ENCODE measurements around the gene UBE2I.

The UBE2I gene

DNA sequence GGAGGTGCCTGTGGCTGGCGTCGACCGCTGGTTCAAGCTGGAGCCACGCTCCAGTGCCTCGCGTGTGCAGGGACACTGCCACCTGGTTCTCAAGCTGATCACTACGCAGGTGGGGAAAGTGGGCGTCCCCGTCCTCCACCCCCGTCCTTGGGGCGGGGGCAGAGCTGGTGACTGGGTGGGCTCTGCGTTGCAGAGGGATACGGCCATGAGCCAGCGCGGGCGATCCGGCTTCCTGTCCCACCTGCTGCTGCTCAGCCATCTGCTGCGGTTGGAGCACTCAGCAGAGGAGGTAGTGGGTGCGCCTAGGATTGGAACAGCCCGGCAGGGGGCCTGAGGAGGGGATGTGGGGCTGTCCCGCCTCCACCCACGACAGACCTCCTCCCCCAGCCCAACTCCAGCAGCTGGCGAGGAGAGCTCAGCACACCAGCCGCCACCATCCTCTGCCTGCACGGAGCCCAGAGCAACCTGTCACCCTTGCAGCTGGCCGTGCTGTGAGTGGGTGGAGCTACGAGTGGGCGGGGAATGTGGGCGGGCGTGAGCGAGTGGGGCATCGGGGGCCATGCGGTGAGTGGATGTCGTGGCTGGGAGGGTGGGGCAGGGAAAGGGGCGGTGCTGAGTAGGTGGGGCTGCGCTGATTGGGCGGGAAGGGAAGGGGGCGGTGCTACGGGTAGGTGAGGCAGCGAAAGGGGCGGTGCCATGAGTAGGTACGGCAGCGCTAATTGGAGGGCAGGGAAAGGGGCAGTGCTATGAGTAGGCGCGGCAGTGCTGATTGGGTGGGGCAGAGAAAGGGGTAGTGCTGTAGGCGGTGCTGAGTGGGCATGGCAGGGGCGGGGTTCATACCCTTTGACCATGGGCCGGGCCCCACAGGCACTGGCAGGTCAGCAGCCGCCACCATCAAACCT lies 33.3 kb downstream of the UBE2I start:
- no peak overlapping the region for H3K27ac ChIP-seq (ENCODE audit: extremely low read depth, low read depth, low read length)
- peaks cover 0 to 5% of the 10 kb centered on the region in 2 experiments; a peak in 1 of 3 replicates for H3K36me3 ChIP-seq (ENCODE audit: control insufficient read depth in 2 of 2, insufficient read depth in 1 of 2, low read length in 2 of 2)
- peaks cover 4% of the 10 kb centered on the region; the same call in 1 of the 2 replicates for H3K4me1 ChIP-seq (ENCODE audit: control insufficient read depth, insufficient read depth, low read length)
- no peaks in the 10 kb centered on the region for H3K9me3 ChIP-seq (ENCODE audit: control insufficient read depth, insufficient read depth, low read depth, low read length)
- peak overlapping the region; percentile 24 for H3K4me3 ChIP-seq (ENCODE audit: low read depth, low read length)
- ChIA-PET CTCF (interaction anchor here (0.6 to 1.1 kb wide), 3 partner anchors 11 to 240 kb away, joined by 3 to 4 read pairs (median 3); no protein-coding TSS in a partner anchor), POLR2A (interaction anchor here (0.5 to 1.8 kb wide), 13 partner anchors 9 to 442 kb away, joined by 3 to 10 read pairs (median 4); partner anchors contain the start of genes BAIAP3, CRAMP1, GNPTG and IFT140)
- TF ChIP-seq ZNF324 (tag by site-specific recombination; IDR thresholded peaks at IDR 0.05) (no peak), SCRT1 (tag by site-specific recombination; IDR thresholded peaks at IDR 0.05; ENCODE audit: borderline replicate concordance) (peak; percentile 99), KLF9 (tag by site-specific recombination; IDR thresholded peaks at IDR 0.05; ENCODE audit: low read depth) (peak; percentile 98), ZNF626 (tag by site-specific recombination; IDR thresholded peaks at IDR 0.05) (no peak), GFI1B (tag by site-specific recombination; IDR thresholded peaks at IDR 0.05) (no peak), OVOL3 (tag by site-specific recombination; IDR thresholded peaks at IDR 0.05) (no peak), ZNF211 (tag by site-specific recombination; IDR thresholded peaks at IDR 0.05; ENCODE audit: low read depth) (no peak), ZNF2 (tag by site-specific recombination; IDR thresholded peaks at IDR 0.05) (peak; percentile 39; the same call in 1 of the 2 replicates), SP2 (tag by site-specific recombination; IDR thresholded peaks at IDR 0.05) (peak; percentile 100), ZNF837 (tag by site-specific recombination; IDR thresholded peaks at IDR 0.05) (no peak), ZNF37A (tag by site-specific recombination; IDR thresholded peaks at IDR 0.05) (no peak), KLF8 (tag by site-specific recombination; IDR thresholded peaks at IDR 0.05) (peak; percentile 99), ZFP69B (tag by site-specific recombination; IDR thresholded peaks at IDR 0.05) (peak; percentile 98), GLI2 (tag by site-specific recombination; IDR thresholded peaks at IDR 0.05; ENCODE audit: borderline replicate concordance, low read depth) (no peak), ZNF341 (tag by site-specific recombination; IDR thresholded peaks at IDR 0.05; ENCODE audit: low read depth) (peak; percentile 93), ZNF658 (tag by site-specific recombination; IDR thresholded peaks at IDR 0.05) (no peak), SP3 (tag by site-specific recombination; IDR thresholded peaks at IDR 0.05) (peak; percentile 100), ZNF560 (tag by site-specific recombination; IDR thresholded peaks at IDR 0.05; ENCODE audit: borderline replicate concordance) (no peak), MZF1 (tag by site-specific recombination; IDR thresholded peaks at IDR 0.05; ENCODE audit: borderline replicate concordance) (no peak), ZBTB21 (tag by site-specific recombination; IDR thresholded peaks at IDR 0.05) (no peak), YY2 (tag by site-specific recombination; IDR thresholded peaks at IDR 0.05) (no peak), ZBTB17 (tag by site-specific recombination; IDR thresholded peaks at IDR 0.05) (peak; percentile 99), SP7 (tag by site-specific recombination; IDR thresholded peaks at IDR 0.05) (peak; percentile 47), ZNF530 (tag by site-specific recombination; IDR thresholded peaks at IDR 0.05; ENCODE audit: low read depth) (no peak), EGR2 (tag by site-specific recombination; IDR thresholded peaks at IDR 0.05; ENCODE audit: low read depth) (peak; percentile 99), ZIC2 (tag by site-specific recombination; IDR thresholded peaks at IDR 0.05) (peak; percentile 76), ZNF701 (tag by site-specific recombination; IDR thresholded peaks at IDR 0.05) (no peak)
- TF ChIP-seq, protein P1, sequence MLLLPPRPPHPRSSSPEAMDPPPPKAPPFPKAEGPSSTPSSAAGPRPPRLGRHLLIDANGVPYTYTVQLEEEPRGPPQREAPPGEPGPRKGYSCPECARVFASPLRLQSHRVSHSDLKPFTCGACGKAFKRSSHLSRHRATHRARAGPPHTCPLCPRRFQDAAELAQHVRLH (tag by site-specific recombination; IDR thresholded peaks at IDR 0.05): peak; percentile 83; the same call in 1 of the 2 replicates
- TF ChIP-seq, protein P2, sequence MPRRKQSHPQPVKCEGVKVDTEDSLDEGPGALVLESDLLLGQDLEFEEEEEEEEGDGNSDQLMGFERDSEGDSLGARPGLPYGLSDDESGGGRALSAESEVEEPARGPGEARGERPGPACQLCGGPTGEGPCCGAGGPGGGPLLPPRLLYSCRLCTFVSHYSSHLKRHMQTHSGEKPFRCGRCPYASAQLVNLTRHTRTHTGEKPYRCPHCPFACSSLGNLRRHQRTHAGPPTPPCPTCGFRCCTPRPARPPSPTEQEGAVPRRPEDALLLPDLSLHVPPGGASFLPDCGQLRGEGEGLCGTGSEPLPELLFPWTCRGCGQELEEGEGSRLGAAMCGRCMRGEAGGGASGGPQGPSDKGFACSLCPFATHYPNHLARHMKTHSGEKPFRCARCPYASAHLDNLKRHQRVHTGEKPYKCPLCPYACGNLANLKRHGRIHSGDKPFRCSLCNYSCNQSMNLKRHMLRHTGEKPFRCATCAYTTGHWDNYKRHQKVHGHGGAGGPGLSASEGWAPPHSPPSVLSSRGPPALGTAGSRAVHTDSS (tag by site-specific recombination; IDR thresholded peaks at IDR 0.05): no peak
- TF ChIP-seq, protein P3, sequence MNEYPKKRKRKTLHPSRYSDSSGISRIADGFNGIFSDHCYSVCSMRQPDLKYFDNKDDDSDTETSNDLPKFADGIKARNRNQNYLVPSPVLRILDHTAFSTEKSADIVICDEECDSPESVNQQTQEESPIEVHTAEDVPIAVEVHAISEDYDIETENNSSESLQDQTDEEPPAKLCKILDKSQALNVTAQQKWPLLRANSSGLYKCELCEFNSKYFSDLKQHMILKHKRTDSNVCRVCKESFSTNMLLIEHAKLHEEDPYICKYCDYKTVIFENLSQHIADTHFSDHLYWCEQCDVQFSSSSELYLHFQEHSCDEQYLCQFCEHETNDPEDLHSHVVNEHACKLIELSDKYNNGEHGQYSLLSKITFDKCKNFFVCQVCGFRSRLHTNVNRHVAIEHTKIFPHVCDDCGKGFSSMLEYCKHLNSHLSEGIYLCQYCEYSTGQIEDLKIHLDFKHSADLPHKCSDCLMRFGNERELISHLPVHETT (tag by site-specific recombination; IDR thresholded peaks at IDR 0.05): no peak
- TF ChIP-seq, protein P4, sequence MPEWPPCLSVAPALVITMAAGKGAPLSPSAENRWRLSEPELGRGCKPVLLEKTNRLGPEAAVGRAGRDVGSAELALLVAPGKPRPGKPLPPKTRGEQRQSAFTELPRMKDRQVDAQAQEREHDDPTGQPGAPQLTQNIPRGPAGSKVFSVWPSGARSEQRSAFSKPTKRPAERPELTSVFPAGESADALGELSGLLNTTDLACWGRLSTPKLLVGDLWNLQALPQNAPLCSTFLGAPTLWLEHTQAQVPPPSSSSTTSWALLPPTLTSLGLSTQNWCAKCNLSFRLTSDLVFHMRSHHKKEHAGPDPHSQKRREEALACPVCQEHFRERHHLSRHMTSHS (tag by site-specific recombination; IDR thresholded peaks at IDR 0.05): no peak
- TF ChIP-seq, protein P5, sequence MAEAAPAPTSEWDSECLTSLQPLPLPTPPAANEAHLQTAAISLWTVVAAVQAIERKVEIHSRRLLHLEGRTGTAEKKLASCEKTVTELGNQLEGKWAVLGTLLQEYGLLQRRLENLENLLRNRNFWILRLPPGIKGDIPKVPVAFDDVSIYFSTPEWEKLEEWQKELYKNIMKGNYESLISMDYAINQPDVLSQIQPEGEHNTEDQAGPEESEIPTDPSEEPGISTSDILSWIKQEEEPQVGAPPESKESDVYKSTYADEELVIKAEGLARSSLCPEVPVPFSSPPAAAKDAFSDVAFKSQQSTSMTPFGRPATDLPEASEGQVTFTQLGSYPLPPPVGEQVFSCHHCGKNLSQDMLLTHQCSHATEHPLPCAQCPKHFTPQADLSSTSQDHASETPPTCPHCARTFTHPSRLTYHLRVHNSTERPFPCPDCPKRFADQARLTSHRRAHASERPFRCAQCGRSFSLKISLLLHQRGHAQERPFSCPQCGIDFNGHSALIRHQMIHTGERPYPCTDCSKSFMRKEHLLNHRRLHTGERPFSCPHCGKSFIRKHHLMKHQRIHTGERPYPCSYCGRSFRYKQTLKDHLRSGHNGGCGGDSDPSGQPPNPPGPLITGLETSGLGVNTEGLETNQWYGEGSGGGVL (tag by site-specific recombination; IDR thresholded peaks at IDR 0.05): peak; percentile 79

Data from HEK293 (cell line).